ENCODE results near the gene SH3BP1.

Gene SH3BP1

GRCh38 chr22:37660709-37661045 is 21.2 kb downstream of the SH3BP1 start:
- Histone ChIP-seq H3K27ac (ENCODE audit: low read depth, low read length) (0 out of 2 replicates have a peak overlapping the region, but pooled peaks have one; percentile 55), H3K4me2 (ENCODE audit: low read length) (peak overlapping the region; percentile 81), H3K4me1 (ENCODE audit: control insufficient read depth, low read length) (peaks cover 41% of the 10 kb centered on the region), H3K9me2 (replicated peaks; ENCODE audit: control insufficient read depth, low read length) (no peaks in the 10 kb centered on the region), H3F3A (ENCODE audit: control insufficient read depth, insufficient read depth) (peaks cover 14% of the 10 kb centered on the region), H3K4me3 (ENCODE audit: low read length) (peak overlapping the region; percentile 90), H3K36me3 (ENCODE audit: control insufficient read depth, low read length) (peaks cover 49% of the 10 kb centered on the region), H3K79me2 (ENCODE audit: control insufficient read depth, low read length) (peaks cover 74% of the 10 kb centered on the region), H4K20me1 (ENCODE audit: control insufficient read depth, insufficient read depth, low read depth, low read length) (peaks cover 39% of the 10 kb centered on the region), H3K27me3 (ENCODE audit: control insufficient read depth, low read length) (no peaks in the 10 kb centered on the region), H3K9me3 (ENCODE audit: control insufficient read depth, insufficient read depth, low read length) (no peaks in the 10 kb centered on the region)
- TF ChIP-seq CTCF (IDR thresholded peaks at IDR 0.05; ENCODE audit: low read depth, low read length, poor library complexity, severe bottlenecking) (no peak), EZH2phosphoT487 (IDR thresholded peaks at IDR 0.05; ENCODE audit: borderline replicate concordance, low read length) (no peak)

GRCh38 chr22:37661160-37661924 is 21.9 kb downstream of the SH3BP1 start:
- Histone ChIP-seq H3K4me1 (ENCODE audit: control insufficient read depth, low read length) (peaks cover 40% of the 10 kb centered on the region), H3K27ac (ENCODE audit: low read depth, low read length) (peak overlapping the region; percentile 55), H3K4me3 (ENCODE audit: low read length) (peak overlapping the region; percentile 90)

GRCh38 chr22:37662039-37662438 is 22.6 kb downstream of the SH3BP1 start:
- no peaks in the 10 kb centered on the region for H3K9me3 ChIP-seq (ENCODE audit: control insufficient read depth, insufficient read depth, low read length)
- peaks cover 9% of the 10 kb centered on the region for H3F3A ChIP-seq (ENCODE audit: control insufficient read depth, insufficient read depth)
- H4K20me1 ChIP-seq (ENCODE audit: control insufficient read depth, insufficient read depth, low read depth, low read length), result peaks cover 39% of the 10 kb centered on the region
- TF ChIP-seq CTCF (IDR thresholded peaks at IDR 0.05; ENCODE audit: low read depth, low read length, poor library complexity, severe bottlenecking) (no peak), EZH2phosphoT487 (IDR thresholded peaks at IDR 0.05; ENCODE audit: borderline replicate concordance, low read length) (no peak)
- peak overlapping the region; percentile 81; the same call in 1 of the 2 replicates for H3K4me2 ChIP-seq (ENCODE audit: low read length)
- H3K27me3 ChIP-seq (ENCODE audit: control insufficient read depth, low read length), result no peaks in the 10 kb centered on the region
- peaks cover 87% of the 10 kb centered on the region for H3K79me2 ChIP-seq (ENCODE audit: control insufficient read depth, low read length)
- H3K36me3 ChIP-seq (ENCODE audit: control insufficient read depth, low read length), result peaks cover 62% of the 10 kb centered on the region
- no peaks in the 10 kb centered on the region for H3K9me2 ChIP-seq (replicated peaks; ENCODE audit: control insufficient read depth, low read length)
- H3K27ac ChIP-seq (ENCODE audit: low read depth, low read length), result peak overlapping the region; percentile 55
- H3K4me1 ChIP-seq (ENCODE audit: control insufficient read depth, low read length), result peaks cover 40% of the 10 kb centered on the region
- H3K4me3 ChIP-seq (ENCODE audit: low read length), result 0 out of 2 replicates have a peak overlapping the region, but pooled peaks have one; percentile 16

More at GRCh38 chr22:37661160-37661924, 21.9 kb downstream of the SH3BP1 start:
- H4K20me1 ChIP-seq (ENCODE audit: control insufficient read depth, insufficient read depth, low read depth, low read length), result peaks cover 39% of the 10 kb centered on the region
- H3K79me2 ChIP-seq (ENCODE audit: control insufficient read depth, low read length), result peaks cover 81% of the 10 kb centered on the region
- H3K27me3 ChIP-seq (ENCODE audit: control insufficient read depth, low read length), result no peaks in the 10 kb centered on the region
- no peaks in the 10 kb centered on the region for H3K9me2 ChIP-seq (replicated peaks; ENCODE audit: control insufficient read depth, low read length)
- H3F3A ChIP-seq (ENCODE audit: control insufficient read depth, insufficient read depth), result peaks cover 9% of the 10 kb centered on the region
- peak overlapping the region; percentile 81 for H3K4me2 ChIP-seq (ENCODE audit: low read length)
- peaks cover 56% of the 10 kb centered on the region for H3K36me3 ChIP-seq (ENCODE audit: control insufficient read depth, low read length)
- TF ChIP-seq EZH2phosphoT487 (IDR thresholded peaks at IDR 0.05; ENCODE audit: borderline replicate concordance, low read length) (no peak), CTCF (IDR thresholded peaks at IDR 0.05; ENCODE audit: low read depth, low read length, poor library complexity, severe bottlenecking) (peak; percentile 65)
- no peaks in the 10 kb centered on the region for H3K9me3 ChIP-seq (ENCODE audit: control insufficient read depth, insufficient read depth, low read length)
